Myocyte (in vitro differentiated cells): ENCODE measurements around the gene PRSS2. TPM values are rescaled to one million over a fixed set of nuclear protein-coding genes. Genes with fewer than 3 reads are reported as not detected.

Experiments
- DNase-seq: peaks from one replicate; pipeline ENCODE4 v3.0.0-alpha.2; 2012; ENCODE audit warnings: low read depth
- total RNA-seq: library from RNA; depleted of rRNA; stranded (reverse); fragments of >200 nt; gene quantifications from 2 replicates; pipeline ENCODE4 v1.2.3, GENCODE V29; 2014

The PRSS2 gene
- total RNA-seq, 1 donor from 2014 or later = not detected

- DNase-seq = no peak
These were observed 15.1 kb downstream of the PRSS2 start for GRCh38 chr7:142785841-142786250.

GRCh38 chr7:142787034-142787768 is 16.4 kb downstream of the PRSS2 start:
- no peak for DNase-seq

- no peak for DNase-seq
These were observed 17.0 kb downstream of the PRSS2 start for GRCh38 chr7:142787783-142788182.

GRCh38 chr7:142788303-142789289 is 17.8 kb downstream of the PRSS2 start:
- DNase-seq = no peak

- no peak for DNase-seq
These were observed 18.7 kb downstream of the PRSS2 start for GRCh38 chr7:142789441-142789840.

- no peak for DNase-seq
These were observed 19.3 kb downstream of the PRSS2 start for GRCh38 chr7:142790056-142790455.

- DNase-seq = peak; percentile 24
These were observed 19.8 kb downstream of the PRSS2 start for GRCh38 chr7:142790555-142790954.

GRCh38 chr7:142791502-142791901 is 20.7 kb downstream of the PRSS2 start:
- no peak for DNase-seq

- DNase-seq = no peak
These were observed 21.4 kb downstream of the PRSS2 start for GRCh38 chr7:142792129-142792528.

GRCh38 chr7:142792593-142792992 is 21.8 kb downstream of the PRSS2 start:
- no peak for DNase-seq

- no peak for DNase-seq
These were observed 22.4 kb downstream of the PRSS2 start for GRCh38 chr7:142793156-142793555.

- no peak for DNase-seq
These were observed 24.6 kb downstream of the PRSS2 start for GRCh38 chr7:142795339-142795863.

GRCh38 chr7:142796001-142796500 is 25.3 kb downstream of the PRSS2 start:
- DNase-seq = no peak

- DNase-seq = no peak
These were observed 26.0 kb downstream of the PRSS2 start for GRCh38 chr7:142796501-142797390.

- DNase-seq = no peak
These were observed 26.9 kb downstream of the PRSS2 start for GRCh38 chr7:142797391-142798377.

GRCh38 chr7:142798451-142799436 is 28.0 kb downstream of the PRSS2 start:
- DNase-seq = no peak

GRCh38 chr7:142799437-142799835 is 28.7 kb downstream of the PRSS2 start:
- DNase-seq = no peak

- DNase-seq = no peak
These were observed 29.3 kb downstream of the PRSS2 start for GRCh38 chr7:142800088-142800487.
